ENCODE data around the gene CRACR2B.

Gene CRACR2B

DNA sequence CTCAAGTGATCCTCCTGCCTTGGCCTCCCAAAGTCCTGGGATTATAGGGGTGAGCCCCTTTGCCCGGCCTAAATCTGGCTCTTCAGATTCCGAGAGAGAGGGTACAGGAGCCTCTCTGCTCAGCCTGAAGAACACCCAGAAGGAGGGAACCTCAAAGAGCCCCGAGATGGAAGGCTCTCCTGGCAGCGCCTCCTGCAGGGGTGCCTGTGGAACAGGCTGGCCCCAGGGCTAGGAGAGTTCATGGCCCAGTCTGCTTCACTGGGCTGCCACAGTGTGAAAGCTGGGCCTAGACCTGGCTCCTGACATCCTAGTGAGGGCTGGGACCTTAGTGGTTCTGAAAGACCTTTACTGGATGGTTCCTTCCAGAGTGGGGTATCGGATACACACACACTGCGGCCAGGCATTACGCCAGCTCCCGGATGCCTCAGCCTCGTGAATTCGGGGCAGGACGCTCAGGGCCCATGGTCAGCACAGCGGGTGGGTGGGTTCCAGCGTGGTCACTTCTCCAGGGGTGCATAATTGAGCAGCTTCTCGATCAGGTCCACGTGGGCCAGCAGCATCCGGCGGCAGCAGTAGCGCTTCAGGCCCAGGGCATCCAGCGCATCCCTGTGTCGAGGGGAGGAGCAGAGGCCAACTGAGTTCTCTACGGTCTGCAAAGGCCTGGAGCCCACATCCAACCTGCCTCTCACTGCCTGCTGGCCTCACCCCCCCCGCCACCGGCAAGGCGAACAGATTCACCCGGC lies 12.3 kb downstream of the CRACR2B start:
- no peak for DNase-seq

DNA sequence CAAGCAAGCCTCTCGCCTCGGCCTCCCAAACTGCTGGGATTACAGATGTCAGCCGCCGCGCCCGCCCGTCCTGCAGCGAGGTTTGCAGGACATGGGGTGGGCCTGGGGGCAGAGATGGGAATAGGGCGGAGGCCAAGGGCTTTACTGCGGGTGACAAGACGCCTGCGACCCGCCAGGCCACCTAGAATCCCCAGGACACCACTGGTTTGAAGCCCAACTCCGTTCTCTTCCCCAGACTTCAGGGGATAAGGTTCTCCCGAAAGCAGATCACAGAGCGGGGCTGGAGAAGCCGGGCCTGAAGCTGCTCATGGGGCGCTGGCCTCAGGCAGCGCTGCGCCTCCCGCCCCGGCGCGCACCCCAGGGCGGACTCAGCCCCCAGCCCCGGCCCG lies 14.3 kb downstream of the CRACR2B start:
- no peak for DNase-seq

DNA sequence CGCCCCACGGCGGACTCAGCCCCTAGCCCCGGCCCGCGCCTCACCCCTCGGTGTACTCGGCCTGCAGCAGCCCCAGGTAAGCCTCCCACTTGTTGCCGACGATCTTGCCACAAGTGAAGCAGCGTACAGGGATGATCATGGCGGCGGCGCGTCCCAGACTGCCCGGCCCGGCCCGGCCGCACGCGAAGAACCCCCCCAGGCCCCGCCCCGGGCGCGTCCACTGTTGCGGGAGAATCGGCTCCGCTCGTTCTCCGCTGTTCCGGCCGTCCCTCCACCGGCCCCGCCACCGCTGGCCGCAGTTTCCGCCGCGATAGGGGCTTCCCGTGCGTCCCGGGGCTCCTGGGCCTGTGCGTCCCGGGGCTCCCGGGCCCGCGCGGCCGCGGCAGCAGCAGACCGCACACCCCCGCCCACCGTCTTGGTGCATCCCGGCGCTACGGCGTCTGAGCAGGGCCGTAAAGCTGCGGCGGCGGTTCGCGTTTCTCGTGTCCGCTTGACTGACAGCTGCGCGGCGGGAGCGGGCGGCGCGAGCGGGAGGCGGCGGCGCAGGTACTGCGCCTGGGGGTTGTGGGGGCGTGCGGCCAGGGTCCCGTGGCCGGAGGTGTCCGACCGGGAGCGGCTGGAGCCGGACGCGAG lies 14.8 kb downstream of the CRACR2B start, which contains the start of the genes POLR2L and TSPAN4:
TSS of gene POLR2L (minus strand) at position 160 of the 633 bp plus-strand sequence. CDS start at position 139, 21 bp downstream.
TSS of gene TSPAN4 (plus strand) at position 483 of the 633 bp plus-strand sequence. CDS start 7,453 bp downstream, outside the sequence.
- peak; percentile 89 for DNase-seq

DNA sequence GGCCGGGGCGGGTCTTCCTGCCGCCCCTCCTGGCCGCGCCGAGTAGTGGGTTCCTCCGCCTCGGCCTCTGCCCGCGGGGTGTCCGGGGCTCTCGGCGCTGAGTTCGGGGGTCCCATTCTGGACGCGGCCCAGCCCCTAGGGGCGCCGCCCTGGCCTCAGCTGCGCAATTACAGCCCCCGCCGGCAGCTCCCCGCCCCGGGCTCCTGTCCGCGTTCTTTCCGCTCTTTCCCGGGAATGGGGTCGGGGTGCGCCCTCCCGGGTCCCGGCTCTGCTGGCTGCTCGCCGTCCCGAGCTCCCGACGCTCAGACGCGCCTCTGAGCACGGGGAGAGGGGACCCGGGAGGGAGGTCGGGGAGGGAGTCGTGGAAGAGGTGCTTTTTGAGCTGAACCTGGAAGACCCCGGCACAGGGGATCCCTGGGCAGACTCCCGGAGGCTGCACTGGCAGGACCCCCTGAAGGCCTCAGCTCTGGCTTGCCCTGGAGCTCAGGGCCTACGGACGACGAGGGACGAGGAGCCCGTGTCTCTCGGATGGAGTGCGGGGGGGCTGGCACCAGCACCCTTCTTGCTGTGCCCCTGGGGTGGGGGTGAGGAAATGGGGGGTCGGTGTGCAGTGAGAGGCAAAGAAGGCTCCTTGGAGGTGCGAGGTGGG lies 15.5 kb downstream of the CRACR2B start:
- no peak for DNase-seq

DNA sequence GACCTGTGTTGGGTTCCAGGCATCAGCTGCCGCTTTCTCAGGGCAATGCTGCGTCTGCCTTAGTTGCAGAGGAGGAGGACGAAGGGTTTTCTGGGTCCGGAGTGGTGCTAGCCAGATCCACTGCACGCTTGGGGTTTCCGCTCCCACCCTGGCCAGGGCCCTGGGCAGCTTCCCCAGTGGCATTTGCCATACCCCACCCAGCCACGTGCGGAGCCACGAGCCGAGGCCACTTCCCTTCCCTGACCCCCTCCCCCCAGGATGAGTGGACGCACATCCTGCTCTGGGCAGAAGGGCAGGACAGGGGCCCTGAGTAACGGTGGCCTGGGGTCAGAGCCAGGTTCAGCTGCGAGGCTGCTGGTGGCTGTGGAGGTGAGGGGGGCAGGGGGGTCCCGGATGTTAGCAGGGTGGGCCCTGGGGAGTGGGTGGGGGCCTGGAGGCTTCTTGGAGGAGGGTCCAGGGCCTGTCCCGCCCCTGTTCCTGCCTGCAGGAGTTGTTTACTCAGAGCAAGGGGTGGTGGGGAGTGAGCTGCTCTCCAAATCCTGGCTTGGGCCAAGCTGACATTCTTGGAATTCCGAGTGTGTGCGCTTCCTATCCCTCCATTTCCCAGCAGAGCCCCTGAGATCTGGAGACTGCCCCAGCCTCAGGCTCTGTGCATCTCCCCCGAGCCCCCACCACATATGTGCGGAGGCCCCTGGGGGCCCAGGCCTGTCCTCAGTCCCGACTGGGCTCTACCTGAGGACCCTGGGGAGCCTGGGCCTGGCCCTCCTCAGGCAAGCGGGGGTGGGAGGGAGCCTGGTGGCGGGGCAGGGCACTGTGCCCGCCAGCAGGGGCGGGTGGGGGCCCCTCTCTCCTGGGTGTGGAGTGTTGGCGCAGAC lies 16.3 kb downstream of the CRACR2B start:
- DNase-seq: no peak

DNA sequence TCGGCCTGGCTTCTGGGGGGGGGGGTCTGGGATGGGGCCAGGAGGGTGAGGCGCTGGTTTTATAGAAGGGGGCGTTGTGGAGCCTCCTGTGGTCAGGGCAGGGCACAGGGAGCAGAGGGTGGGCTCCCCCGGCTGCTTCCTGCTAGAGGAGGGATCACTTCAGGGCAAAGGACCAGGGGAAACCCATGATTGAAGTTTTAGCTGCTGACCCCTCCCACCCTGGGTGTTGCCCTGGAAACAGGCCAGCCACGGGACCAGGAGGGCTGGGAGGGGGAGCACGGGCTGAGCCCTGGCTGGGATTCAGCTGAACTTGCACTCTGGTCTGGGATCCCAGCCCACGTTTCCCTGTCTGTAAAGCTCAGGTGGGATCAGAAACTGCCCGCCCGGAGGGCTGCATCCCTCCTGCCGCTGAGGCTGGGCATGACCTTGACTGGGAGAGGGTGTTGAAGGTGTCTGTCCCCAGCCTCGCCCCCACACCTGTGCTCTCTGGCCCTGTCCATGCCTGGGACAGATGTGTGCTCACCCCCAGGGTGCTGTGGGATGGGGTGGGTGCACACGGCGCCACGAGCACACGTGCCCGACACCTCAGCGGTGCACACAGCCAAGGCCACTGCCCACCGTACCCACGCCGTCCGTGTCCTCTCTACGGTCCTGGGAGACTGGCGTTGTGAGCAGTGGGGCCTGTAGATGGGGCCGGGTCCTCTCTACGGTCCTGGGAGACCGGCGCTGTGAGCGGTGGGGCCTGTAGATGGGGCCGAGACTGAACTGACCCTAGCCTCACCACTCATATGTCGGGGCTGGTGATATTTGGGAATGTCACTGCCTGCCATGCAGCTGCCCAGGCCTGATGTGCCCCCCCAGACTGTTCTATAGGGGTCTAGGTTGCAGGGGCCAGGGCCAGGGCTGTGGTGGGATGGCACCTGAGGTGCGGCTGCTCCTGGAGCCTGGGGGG lies 17.2 kb downstream of the CRACR2B start:
- DNase-seq: peak; percentile 36

DNA sequence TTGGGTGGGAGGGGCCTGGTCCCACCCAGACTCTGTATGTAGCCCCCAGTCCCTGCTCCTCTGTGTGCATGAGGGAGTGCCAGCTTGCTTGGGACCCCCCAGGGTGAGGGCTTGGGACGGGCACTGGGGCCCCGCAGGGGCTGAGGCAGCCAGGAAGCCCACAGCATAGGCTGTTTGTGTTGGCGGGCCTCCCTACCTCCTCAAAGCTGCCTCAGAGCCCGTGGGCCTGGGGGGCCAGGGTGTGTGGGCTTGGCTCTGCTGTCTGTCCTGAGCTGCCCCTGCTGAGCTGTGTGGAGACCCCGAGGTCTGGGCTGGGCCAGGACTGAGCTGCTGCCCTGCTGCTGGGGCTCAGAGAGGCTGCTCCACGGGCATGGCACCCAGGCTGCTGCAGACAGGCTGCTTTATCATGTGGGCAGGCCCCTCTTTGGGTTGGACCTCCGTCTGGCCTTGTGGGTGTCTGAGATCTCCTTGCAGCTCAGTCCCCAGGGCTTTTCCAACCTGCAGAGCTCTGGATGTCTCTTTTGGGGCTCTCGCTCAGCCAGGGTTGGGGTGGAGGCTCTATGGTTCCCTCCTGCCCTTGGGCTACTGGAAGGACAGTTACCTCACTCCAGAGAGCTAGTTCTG lies 18.3 kb downstream of the CRACR2B start:
- no peak for DNase-seq

DNA sequence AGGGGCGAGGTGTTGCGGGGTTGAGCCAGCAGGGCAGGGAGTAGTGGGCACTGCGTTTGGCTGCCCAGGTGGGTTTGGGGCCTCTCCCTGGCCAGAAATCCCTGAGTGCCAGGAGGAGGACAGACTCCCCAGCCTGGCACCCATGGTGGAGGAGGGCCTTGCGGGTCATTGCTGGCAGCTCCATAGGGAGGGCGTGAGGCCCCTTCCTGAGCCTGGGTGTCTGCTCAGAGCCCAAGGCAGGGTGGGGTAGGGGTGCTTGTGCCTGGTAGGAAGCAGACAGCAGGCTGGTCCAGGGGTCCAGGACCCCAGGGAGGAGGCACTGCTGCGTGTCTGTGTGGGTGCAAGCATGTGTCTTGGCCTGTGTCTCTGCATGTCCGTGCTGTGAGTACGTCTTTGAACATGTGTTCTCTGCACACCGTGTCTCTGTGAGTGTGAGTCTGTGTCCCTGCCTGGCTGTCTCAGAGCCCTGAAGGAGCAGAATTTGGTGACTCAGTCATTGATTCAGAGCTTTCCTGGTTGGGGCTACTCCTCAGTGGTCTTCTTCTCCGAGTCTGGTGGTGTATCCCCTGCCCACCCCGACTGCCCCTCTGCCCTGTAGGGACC lies 18.9 kb downstream of the CRACR2B start:
- no peak for DNase-seq

DNA sequence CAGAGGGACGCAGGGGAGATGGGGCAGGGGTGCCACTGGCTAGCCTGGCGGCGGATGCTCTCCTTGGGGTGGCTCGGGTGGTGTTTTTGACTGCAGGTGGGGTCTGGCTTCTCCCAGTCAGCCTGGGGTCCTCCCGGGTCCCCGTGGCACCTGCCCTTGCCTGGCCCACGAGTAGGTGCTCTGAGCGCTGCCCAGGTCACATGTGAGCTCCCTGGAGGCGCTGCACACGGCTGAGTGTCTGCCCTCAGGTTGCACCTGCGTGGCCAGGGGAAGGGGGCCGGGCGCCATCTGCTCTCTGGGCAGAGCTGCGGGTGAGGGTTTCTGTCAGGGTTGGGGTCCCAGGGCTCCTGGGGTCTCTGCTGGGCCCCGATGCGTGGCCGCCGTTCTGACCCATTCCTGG lies 20.2 kb downstream of the CRACR2B start:
- DNase-seq: no peak

DNA sequence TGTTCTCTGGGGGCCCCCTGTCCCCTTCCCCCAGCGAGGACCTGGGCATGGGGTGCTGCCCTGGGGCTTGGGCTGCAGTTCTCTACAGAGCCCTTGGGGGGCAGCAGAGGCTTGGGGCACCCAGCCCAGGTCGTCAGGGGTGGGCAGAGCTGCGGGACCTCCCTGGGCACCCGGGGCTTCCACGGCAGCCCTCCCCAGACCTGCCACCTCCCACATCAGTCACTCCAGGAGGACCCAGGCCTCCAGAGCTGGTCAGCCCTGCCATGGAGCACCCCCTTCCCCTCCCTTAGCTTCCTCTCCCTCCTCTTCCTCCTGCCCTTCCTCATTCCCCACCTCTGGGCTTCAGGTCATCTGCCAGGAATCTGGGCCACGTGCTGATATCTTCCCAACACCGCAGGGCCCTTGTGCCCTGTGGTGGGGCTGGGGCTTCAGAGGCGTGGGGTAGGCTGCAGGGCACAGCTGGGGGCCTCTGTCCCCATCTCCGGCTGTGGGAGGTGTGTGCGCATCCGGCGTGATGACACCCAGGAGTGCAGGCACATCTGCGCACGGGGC lies 20.7 kb downstream of the CRACR2B start:
- DNase-seq: peak; percentile 74

DNA sequence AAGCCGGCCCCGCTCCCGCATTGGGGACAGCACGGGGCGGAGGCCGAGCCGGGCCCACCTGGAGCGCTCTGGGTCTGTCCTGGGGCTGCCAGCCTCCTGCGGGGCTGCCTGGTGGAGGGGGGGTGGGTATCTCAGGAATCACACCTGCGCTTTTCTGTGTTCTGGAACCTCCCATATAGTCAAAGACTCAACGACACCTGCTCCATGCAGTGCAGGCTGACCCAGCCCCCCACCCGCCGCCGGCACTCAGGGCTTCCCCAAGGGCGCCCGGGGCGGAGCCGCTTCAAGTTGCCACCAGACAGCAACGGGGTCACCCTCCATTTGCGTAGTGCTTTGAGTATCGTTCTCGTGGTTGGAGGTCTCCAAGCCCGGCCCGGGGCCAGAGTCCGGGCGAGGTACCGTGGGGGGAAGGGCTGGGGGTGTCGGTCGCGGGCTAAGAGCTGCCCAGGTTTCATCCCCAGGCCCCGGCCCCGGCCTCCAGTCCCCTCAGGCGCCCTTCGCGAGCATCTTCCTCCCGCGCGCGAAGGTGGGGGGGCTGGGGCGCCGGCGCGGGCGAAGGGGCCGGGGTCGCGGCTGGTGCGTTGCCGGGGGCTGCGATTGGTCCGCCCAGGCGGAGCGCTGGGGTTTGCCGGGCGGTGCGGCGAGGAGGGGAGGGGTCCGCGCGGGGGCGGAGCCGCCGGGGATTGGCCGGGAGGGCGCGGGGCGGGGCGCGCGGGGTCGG lies 21.5 kb downstream of the CRACR2B start:
- DNase-seq: peak; percentile 51

DNA sequence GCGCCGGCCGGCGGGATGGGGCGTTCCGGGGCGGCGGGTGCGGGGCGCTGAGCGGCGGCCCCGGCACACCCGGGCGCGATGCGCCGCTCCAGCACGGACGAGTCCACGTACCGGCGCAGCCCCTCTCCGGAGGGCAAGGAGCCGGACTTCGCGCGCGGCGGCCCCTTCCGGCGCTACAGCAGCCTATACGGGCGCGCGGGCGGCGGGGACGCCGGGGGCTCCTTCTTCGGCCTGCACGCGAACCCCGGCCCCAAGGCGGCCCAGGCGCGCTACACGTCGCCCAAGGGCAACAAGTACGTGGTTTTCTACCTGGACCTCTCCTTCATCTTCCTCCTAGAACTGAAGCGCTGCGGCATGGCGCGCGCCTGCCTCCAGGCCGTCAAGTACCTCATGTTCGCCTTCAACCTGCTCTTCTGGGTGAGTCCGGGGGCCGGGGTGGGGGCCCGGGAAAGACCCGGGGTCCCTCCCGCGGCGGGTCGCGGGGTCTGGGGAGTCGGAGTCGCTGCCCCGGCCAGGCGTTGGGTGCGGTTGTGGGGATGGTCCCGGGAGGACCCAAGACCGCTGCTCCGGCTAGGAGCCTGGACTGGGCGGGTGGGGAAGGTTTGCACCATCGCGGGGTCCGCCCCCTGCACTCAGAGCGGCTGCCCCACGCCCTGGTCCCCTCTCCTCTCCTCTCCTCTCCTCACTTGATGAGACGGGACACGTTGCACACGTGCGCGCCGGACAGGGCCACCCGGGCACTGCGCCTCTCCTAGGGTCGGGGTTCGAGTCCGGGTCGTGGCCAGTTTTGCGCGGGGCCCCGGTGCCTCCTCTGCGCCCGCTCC lies 22.4 kb downstream of the CRACR2B start:
- no peak for DNase-seq

DNA sequence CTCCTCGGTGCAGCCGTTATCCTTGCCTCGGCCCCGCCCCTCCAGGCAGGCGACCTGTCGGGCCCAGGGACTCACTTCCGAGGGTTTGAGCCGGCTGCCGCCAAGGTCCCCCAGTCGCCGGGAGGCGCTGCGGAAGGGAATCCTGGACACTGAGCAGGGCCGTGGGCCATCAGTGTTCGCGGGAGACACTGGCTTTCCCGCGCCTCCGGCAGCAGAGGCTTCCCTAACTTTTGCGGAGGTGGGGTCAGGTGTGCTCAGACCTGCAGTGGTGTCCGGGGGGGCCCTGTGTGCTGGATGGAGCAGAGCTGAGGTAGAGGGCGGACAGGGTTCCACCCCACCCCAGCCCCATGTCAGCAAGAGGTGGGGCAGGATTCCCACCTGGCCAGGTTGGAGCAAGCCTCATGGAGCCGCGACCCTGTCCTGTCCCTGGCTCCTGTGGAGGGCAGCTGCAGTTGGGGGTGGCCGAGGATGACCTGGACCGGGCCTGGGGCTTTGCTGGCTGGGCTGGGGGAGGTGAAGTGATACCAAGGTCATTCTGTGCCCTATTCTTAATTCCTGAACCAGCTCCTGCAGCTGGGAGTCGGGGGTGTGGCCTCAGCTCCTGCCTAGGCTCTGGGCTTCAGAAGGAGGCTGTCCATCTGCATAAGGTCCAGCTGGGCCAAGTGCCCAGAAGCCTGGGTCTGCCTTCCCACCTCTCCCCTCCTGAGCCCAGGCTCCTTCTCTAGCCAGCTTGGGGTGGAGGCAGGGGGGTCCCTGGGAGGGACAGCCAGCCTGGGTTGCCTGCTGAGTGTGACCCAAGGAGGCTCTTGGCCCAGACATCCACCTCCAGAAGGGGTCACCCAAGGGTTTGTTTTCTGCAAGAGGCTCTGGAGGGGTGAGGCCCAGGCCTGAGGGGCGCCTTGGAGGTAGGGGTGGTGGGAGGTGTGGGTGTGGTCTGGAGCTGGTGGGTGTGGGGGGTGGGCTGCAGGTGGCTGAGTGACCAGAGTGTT lies 23.4 kb downstream of the CRACR2B start:
- DNase-seq: no peak

DNA sequence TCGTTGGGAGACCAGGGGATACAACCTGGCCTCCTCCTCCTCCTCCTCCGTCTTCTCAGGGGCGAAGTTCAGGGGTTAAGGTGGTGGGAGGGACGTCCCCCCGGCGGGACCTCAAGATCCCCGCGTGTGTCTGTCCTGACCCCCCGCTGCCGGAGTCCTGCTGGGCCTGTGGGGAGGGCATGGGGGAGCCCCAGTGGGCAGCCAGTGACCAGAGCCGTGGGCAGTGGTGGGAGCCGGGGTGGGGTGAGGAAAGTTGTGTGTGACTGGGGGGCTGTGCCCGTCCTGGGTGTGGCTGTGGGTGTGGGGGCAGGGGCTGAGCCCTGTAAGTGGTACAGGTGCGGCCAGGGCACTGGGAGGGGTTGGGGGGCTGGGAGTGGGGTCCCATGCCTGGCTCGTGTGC lies 25.0 kb downstream of the CRACR2B start:
- no peak for DNase-seq

DNA sequence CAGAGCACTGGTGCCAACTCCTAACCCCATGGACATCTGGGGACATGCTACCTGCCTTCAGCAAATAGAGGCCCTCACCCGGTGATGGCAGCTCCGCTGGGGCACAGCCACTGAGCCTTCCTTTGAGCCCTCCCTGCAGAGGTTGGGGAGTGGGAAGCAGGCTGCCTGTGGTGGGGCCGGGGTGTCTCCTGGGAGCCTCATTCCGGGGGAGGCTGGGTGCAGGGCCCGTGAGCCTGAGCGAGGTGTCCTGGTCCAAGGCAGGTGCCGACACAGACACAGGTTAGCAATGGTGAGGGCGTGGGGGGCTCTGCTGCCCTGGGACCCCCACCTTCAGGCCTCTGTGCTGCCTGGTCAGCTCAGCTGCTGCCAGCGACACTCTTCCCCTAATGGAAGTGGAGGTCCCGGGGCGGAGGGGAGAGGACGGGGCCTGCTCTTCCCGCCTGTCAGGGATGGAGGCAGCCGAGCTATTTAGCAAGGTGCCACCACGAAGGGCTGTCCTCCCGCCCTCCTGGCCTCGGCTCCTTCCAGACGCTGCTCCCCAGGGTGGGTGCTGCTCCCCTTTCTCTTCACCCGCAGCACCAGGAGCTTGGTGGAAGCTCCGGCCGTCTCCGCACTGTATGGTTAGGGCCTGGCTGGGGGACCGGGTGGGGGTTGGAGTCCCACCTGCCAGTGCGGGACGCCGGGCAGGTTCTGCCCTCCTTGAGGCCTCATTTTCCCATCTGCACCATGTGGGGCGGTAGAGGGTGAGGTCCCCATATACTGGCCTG lies 26.1 kb downstream of the CRACR2B start:
- no peak for DNase-seq

DNA sequence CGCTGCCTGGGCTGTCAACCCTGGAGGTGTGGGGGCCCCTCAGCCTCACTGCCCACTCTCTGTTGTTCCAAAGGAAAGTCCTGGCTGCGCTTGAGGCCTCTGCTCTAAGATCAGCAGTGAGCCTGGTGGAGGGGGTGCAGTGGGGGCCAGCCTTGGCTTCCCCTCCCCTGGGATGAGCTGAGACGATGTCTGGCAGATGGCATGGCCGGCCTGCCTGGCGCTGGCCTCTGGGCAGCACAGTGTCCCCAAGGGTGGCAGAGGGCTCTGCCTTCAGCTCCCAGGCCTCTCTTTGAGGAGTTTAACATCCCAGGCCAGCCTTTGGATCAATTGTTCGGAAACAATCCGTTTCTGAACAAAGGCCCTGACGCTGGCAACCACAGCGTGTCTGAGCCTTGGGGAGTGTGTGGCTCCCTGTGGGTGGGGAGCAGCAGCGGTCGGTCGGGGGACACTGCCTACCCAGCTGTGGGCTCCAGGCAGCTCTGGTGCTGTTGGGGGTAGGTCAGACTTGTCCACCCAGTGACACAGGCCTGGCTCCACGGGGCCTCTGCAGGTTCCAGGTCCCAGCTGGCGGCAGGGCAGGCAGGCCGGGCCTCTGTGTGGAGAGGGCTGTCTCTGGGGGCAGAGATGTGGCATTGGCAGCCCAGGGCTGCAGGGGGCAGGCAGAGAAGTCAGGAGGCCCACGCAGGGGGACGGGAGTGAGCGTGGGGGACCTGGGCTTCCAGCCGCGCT lies 27.0 kb downstream of the CRACR2B start:
- DNase-seq: no peak
